Muscle layer of duodenum (tissue), 2 donors: ENCODE results near the gene LRRC26.

Source experiments
- H3K27ac ChIP-seq: one replicate; pipeline ENCODE4 v1.7.0; 2013; ENCODE audit warnings: mild to moderate bottlenecking, low read length
- H3K27me3 ChIP-seq: one replicate; pipeline ENCODE4 v1.7.0; 2013; ENCODE audit warnings: low read depth, mild to moderate bottlenecking, control low read depth, low read length
- H3K36me3 ChIP-seq, 2 donors: one replicate each; pipeline ENCODE4 v1.7.0; 2013; ENCODE audit warnings: low read length in 2 of 2, control low read depth in 1 of 2, mild to moderate bottlenecking in 1 of 2; ENCODE audit not compliant: insufficient read depth in 2 of 2, control insufficient read depth in 1 of 2
- H3K4me1 ChIP-seq, 2 donors: one replicate each; pipeline ENCODE4 v1.7.0; 2013; ENCODE audit warnings: low read length in 2 of 2, mild to moderate bottlenecking in 2 of 2, control low read depth in 1 of 2, moderate library complexity in 1 of 2; ENCODE audit not compliant: insufficient read depth in 2 of 2, control insufficient read depth in 1 of 2
- H3K4me3 ChIP-seq, 2 donors: one replicate each; pipeline ENCODE4 v1.7.0; 2013; ENCODE audit warnings: low read length in 2 of 2, low read depth in 1 of 2, mild to moderate bottlenecking in 1 of 2
- H3K9me3 ChIP-seq, 2 donors: one replicate each; pipeline ENCODE4 v1.7.0; 2013; ENCODE audit warnings: low read length in 2 of 2, control low read depth in 1 of 2, mild to moderate bottlenecking in 1 of 2; ENCODE audit not compliant: control insufficient read depth in 1 of 2
- donor health status: healthy.

Gene LRRC26

DNA sequence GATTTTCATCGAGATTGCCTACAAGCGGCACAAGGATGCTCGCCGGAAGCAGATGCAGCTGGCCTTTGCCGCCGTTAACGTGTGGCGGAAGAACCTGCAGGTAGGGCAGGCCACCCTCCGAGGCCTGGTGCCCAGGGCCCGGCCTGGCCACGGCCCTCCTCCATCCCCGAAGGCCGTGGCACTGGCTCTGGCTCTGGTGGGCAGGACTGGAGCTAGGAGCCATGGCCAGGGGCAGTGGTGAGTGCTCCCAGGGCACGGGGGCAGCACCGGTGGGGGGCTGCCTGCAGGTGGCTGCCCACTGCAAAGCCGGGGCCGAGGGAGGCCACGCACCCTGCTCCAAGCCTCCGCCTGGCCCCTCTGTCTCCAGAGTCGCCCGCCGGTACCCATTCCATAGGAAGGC, 6.0 kb downstream of the LRRC26 start:
- no peak overlapping the region for H3K27ac ChIP-seq
- H3K4me1 ChIP-seq, result peaks cover 0 to 44% of the 10 kb centered on the region in 2 donors
- H3K9me3 ChIP-seq, result no peaks in the 10 kb centered on the region
- peaks cover 43% of the 10 kb centered on the region for H3K27me3 ChIP-seq
- no peak overlapping the region for H3K4me3 ChIP-seq
- no peaks in the 10 kb centered on the region for H3K36me3 ChIP-seq

DNA sequence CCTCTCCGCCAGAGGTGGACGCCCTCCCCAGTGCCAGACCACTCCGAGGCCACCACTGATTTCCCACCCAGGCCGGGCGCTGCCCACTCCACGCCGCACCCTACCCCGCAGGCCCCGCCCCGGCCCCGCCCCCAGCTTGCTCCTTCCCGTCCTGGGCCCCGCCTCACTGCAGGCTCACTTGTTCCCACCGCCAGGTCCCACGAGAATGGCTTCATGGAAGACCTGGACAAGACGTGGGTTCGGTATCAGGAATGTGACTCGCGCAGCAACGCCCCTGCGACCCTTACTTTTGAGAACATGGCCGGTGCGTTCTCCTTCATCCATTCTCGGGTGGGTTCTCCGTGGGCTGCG, 6.5 kb downstream of the LRRC26 start:
- Histone ChIP-seq H3K4me3 (peak overlapping the region in 1 of 2 donors; percentile 35), H3K36me3 (no peaks in the 10 kb centered on the region), H3K4me1 (peaks cover 0 to 40% of the 10 kb centered on the region in 2 donors), H3K27ac (no peak overlapping the region), H3K27me3 (peaks cover 46% of the 10 kb centered on the region), H3K9me3 (no peaks in the 10 kb centered on the region)

GRCh38 chr9:137162505-137163364, 7.1 kb downstream of the LRRC26 start:
- Histone ChIP-seq H3K36me3 (no peaks in the 10 kb centered on the region), H3K9me3 (no peaks in the 10 kb centered on the region), H3K27ac (no peak overlapping the region), H3K4me1 (peaks cover 0 to 34% of the 10 kb centered on the region in 2 donors), H3K27me3 (peaks cover 52% of the 10 kb centered on the region), H3K4me3 (peak overlapping the region in 1 of 2 donors; percentile 35)

GRCh38 chr9:137161558-137162486, 8.0 kb downstream of the LRRC26 start:
- Histone ChIP-seq H3K27ac (no peak overlapping the region), H3K4me1 (peaks cover 0 to 30% of the 10 kb centered on the region in 2 donors), H3K9me3 (no peaks in the 10 kb centered on the region), H3K36me3 (no peaks in the 10 kb centered on the region), H3K27me3 (peaks cover 57% of the 10 kb centered on the region), H3K4me3 (no peak overlapping the region)

DNA sequence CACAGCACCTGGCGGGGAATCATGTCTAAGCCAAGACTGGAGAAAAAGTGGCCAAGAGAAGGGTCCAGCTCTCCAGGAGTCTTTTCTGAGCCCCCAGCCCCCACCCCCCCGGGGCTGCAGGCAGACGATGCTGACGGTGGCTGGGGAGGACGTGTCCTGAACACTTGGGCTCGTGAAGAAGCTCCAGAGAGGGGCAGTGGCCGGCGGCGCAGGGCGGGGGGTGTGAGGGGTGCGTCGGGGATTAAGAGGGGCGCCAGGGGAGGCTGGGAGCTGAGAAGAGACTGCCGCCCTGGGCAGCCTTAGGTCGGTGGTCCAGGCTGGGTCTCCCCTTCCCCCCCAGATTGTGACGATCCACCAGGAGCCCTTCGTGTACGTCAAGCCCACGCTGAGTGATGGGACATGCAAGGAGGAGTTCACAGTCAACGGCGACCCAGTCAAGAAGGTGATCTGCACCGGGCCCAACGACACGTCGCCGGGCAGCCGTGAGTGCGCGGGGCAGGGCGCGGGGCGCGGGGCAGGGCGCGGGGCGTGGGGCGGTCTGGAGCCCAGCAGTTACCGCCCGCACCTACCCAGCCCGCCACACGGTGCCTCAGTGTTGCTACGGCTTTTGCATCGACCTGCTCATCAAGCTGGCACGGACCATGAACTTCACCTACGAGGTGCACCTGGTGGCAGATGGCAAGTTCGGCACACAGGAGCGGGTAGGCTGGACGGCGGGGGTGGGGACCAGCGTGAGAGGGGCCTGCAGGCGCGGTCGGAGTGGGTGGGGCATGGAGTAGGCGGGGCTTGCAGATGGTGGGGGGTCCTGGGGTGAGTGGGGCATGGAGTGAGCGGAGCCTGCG, 8.9 kb downstream of the LRRC26 start:
- H3K27ac ChIP-seq, result no peak overlapping the region
- H3K9me3 ChIP-seq, result no peaks in the 10 kb centered on the region
- H3K27me3 ChIP-seq, result peaks cover 56% of the 10 kb centered on the region
- no peak overlapping the region for H3K4me3 ChIP-seq
- H3K4me1 ChIP-seq, result peaks cover 0 to 38% of the 10 kb centered on the region in 2 donors
- H3K36me3 ChIP-seq, result no peaks in the 10 kb centered on the region

- no peak overlapping the region for H3K4me3 ChIP-seq
- no peak overlapping the region for H3K27ac ChIP-seq
- peaks cover 0 to 38% of the 10 kb centered on the region in 2 donors for H3K4me1 ChIP-seq
- no peaks in the 10 kb centered on the region for H3K36me3 ChIP-seq
- H3K27me3 ChIP-seq, result peaks cover 56% of the 10 kb centered on the region
- H3K9me3 ChIP-seq, result no peaks in the 10 kb centered on the region
These were observed 9.8 kb downstream of the LRRC26 start for GRCh38 chr9:137160054-137160425.

GRCh38 chr9:137159105-137160053, 10.5 kb downstream of the LRRC26 start:
- Histone ChIP-seq H3K27me3 (peaks cover 55% of the 10 kb centered on the region), H3K4me3 (no peak overlapping the region), H3K27ac (no peak overlapping the region), H3K4me1 (peaks cover 0 to 38% of the 10 kb centered on the region in 2 donors), H3K9me3 (no peaks in the 10 kb centered on the region), H3K36me3 (no peaks in the 10 kb centered on the region)

- no peaks in the 10 kb centered on the region for H3K9me3 ChIP-seq
- H3K4me1 ChIP-seq, result peaks cover 0 to 36% of the 10 kb centered on the region in 2 donors
- no peak overlapping the region for H3K27ac ChIP-seq
- no peak overlapping the region for H3K4me3 ChIP-seq
- peaks cover 49% of the 10 kb centered on the region for H3K27me3 ChIP-seq
- no peaks in the 10 kb centered on the region for H3K36me3 ChIP-seq
These were observed 11.2 kb downstream of the LRRC26 start for GRCh38 chr9:137158625-137159024.

- Histone ChIP-seq H3K4me1 (peaks cover 0 to 28% of the 10 kb centered on the region in 2 donors), H3K27ac (no peak overlapping the region), H3K4me3 (no peak overlapping the region), H3K9me3 (no peaks in the 10 kb centered on the region), H3K36me3 (no peaks in the 10 kb centered on the region), H3K27me3 (peaks cover 43% of the 10 kb centered on the region)
These were observed 12.0 kb downstream of the LRRC26 start for GRCh38 chr9:137157618-137158415.
